ENCODE results near the gene PTPN20. TPM values are rescaled to one million over a fixed set of nuclear protein-coding genes. Genes with fewer than 3 reads are reported as not detected.

The PTPN20 gene
- total RNA-seq, 2 experiments from 2014 or later = 2.2 to 2.5 TPM

GRCh38 chr10:47019155-47020145 is 108.2 kb downstream of the PTPN20 start:
- no peak overlapping the region for H3K4me3 ChIP-seq (ENCODE audit: low read length)
- DNase-seq = peak in 1 of 14 experiments; percentile 16
- TF ChIP-seq CTCF (IDR thresholded peaks at IDR 0.05) = no peak
- H3K27me3 ChIP-seq (ENCODE audit: control insufficient read depth in 1 of 2, insufficient read depth in 2 of 2, low read length in 2 of 2) = no peaks in the 10 kb centered on the region
- Mint-ChIP-seq H3K4me1 (ENCODE audit: low read depth) (peaks cover under 1% of the 10 kb centered on the region), H3K27me3 (no peaks in the 10 kb centered on the region), H3K36me3 (ENCODE audit: low read depth) (no peaks in the 10 kb centered on the region), H3K9me3 (no peaks in the 10 kb centered on the region), H3K27ac (no peak overlapping the region), H3K4me3 (no peak overlapping the region)
- CTCF ChIA-PET = no interaction called here
- POLR2A ChIA-PET = no interaction called here
- no peak for ATAC-seq (ENCODE audit: poor library complexity)
- no peaks in the 10 kb centered on the region for H3K9me3 ChIP-seq (ENCODE audit: control insufficient read depth in 1 of 2, insufficient read depth in 1 of 2, low read length in 2 of 2)
- no peaks in the 10 kb centered on the region for H3K36me3 ChIP-seq (ENCODE audit: insufficient read depth, low read length)
- no peak overlapping the region for H3K27ac ChIP-seq (ENCODE audit: low read depth in 1 of 2, low read length in 2 of 2)
- intact Hi-C loops (cut with DNase I, micrococcal nuclease) = no loop called here
- H3K4me1 ChIP-seq (ENCODE audit: insufficient read depth, low read length) = peaks cover under 1% of the 10 kb centered on the region

GRCh38 chr10:47020471-47020870 is 109.2 kb downstream of the PTPN20 start:
- ChIA-PET POLR2A (no interaction called here), CTCF (no interaction called here)
- Mint-ChIP-seq H3K4me1 (ENCODE audit: low read depth) (peaks cover 6% of the 10 kb centered on the region), H3K4me3 (no peak overlapping the region), H3K27me3 (no peaks in the 10 kb centered on the region), H3K9me3 (no peaks in the 10 kb centered on the region), H3K36me3 (ENCODE audit: low read depth) (no peaks in the 10 kb centered on the region), H3K27ac (no peak overlapping the region)
- H3K27ac ChIP-seq (ENCODE audit: low read depth in 1 of 2, low read length in 2 of 2) = no peak overlapping the region
- no peaks in the 10 kb centered on the region for H3K36me3 ChIP-seq (ENCODE audit: insufficient read depth, low read length)
- no peak for TF ChIP-seq CTCF (IDR thresholded peaks at IDR 0.05)
- peaks cover 7% of the 10 kb centered on the region for H3K4me1 ChIP-seq (ENCODE audit: insufficient read depth, low read length)
- H3K27me3 ChIP-seq (ENCODE audit: control insufficient read depth in 1 of 2, insufficient read depth in 2 of 2, low read length in 2 of 2) = no peaks in the 10 kb centered on the region
- H3K9me3 ChIP-seq (ENCODE audit: control insufficient read depth in 1 of 2, insufficient read depth in 1 of 2, low read length in 2 of 2) = no peaks in the 10 kb centered on the region
- intact Hi-C loops (cut with DNase I, micrococcal nuclease) = no loop called here
- H3K4me3 ChIP-seq (ENCODE audit: low read length) = no peak overlapping the region
- ATAC-seq (ENCODE audit: poor library complexity) = no peak
- DNase-seq = peak in 3 of 14 experiments; percentile 11 to 33 (median 15)

GRCh38 chr10:47021850-47022249 is 110.6 kb downstream of the PTPN20 start:
- ATAC-seq (ENCODE audit: poor library complexity) = no peak
- H3K27me3 Mint-ChIP-seq = no peaks in the 10 kb centered on the region
- H3K27me3 ChIP-seq (ENCODE audit: control insufficient read depth in 1 of 2, insufficient read depth in 2 of 2, low read length in 2 of 2) = no peaks in the 10 kb centered on the region
- DNase-seq = peak in 2 of 14 experiments; percentile 2 to 12
- intact Hi-C loops (cut with DNase I, micrococcal nuclease) = no loop called here
- H3K4me1 ChIP-seq (ENCODE audit: insufficient read depth, low read length) = peaks cover 7% of the 10 kb centered on the region
- H3K9me3 Mint-ChIP-seq = no peaks in the 10 kb centered on the region
- H3K4me1 Mint-ChIP-seq (ENCODE audit: low read depth) = peaks cover 6% of the 10 kb centered on the region
- ChIA-PET CTCF (no interaction called here), POLR2A (no interaction called here)
- TF ChIP-seq CTCF (IDR thresholded peaks at IDR 0.05) = no peak
- H3K4me3 Mint-ChIP-seq = no peak overlapping the region
- no peaks in the 10 kb centered on the region for H3K9me3 ChIP-seq (ENCODE audit: control insufficient read depth in 1 of 2, insufficient read depth in 1 of 2, low read length in 2 of 2)
- no peak overlapping the region for H3K27ac Mint-ChIP-seq
- H3K36me3 Mint-ChIP-seq (ENCODE audit: low read depth) = no peaks in the 10 kb centered on the region
- no peaks in the 10 kb centered on the region for H3K36me3 ChIP-seq (ENCODE audit: insufficient read depth, low read length)
- no peak overlapping the region for H3K27ac ChIP-seq (ENCODE audit: low read depth in 1 of 2, low read length in 2 of 2)
- no peak overlapping the region for H3K4me3 ChIP-seq (ENCODE audit: low read length)
